ENCODE results near the gene MRPL53.

MRPL53 gene

DNA sequence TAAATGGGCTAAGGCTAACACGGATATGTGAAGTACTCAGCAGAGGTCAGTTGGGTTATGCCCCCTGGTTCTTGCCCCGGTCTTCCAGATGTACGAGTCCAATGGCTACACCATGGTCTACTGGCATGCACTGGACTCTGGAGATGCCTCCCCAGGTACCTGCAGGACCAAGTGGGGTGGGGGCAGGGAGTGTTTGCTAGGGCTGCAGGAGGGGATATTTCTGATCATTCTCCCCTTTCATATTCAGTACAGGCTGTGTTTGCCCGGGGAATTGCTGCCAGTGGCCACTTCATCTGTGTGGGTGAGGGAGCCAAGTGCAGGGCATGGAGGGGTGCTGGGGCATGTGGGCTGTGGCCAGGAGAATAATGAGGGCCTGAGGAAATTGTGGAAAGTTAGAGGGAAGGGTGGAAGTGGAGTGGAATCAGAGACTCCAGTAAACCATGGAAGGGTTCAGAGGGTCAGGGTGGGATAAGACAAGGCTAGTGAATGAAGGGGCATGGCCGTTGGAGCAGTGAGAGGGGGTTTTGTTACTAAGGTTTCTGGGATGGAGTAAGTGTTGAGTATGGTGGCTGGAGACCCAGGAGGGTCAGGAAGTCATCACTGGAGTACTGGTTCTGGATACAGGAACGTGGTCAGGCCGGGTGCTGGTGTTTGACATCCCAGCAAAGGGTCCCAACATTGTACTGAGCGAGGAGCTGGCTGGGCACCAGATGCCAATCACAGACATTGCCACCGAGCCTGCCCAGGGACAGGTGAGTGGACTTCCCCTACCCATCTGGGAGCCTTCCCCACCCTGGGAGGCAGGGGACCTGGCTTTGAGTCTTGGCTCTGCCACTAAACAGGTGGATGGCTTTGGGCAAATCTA lies 49.0 kb downstream of the MRPL53 start:
- no peak for DNase-seq
